Lung (tissue), 12 donors: Measurements from ENCODE around the gene CEP164. TPM values are rescaled to one million over a fixed set of nuclear protein-coding genes. Genes with fewer than 3 reads are reported as not detected.
A peak's percentile ranks its signal among the peaks of the same experiment; 100 is the strongest.

Experiments used
- ATAC-seq: fragments of 200-7000 bp; cut with Tn5 transposase; one replicate; pipeline ENCODE4 v1.9.1; 2020; ENCODE audit warnings: moderate number of reproducible peaks; ENCODE audit not compliant: insufficient read depth, low FRiP score
- DNase-seq, 3 donors: peaks; one replicate each; pipeline ENCODE4 v3.0.0-alpha.2; 2013 to 2017
- H3K27ac ChIP-seq, 2 donors: one replicate each; pipeline ENCODE4 v1.5.1; 2013; ENCODE audit warnings: mild to moderate bottlenecking in 2 of 2, moderate library complexity in 2 of 2, control low read depth in 1 of 2, inconsistent platforms in 1 of 2, low read depth in 1 of 2, low read length in 1 of 2
- H3K27me3 ChIP-seq, 3 donors: one replicate each; pipeline ENCODE4 v1.5.1; 2013; ENCODE audit warnings: low read length in 2 of 3; ENCODE audit not compliant: control insufficient read depth in 3 of 3, insufficient read depth in 3 of 3
- H3K36me3 ChIP-seq, 4 donors: one replicate each; pipeline ENCODE4 v1.5.1; 2013; ENCODE audit warnings: low read length in 4 of 4, mild to moderate bottlenecking in 1 of 4, moderate library complexity in 1 of 4; ENCODE audit not compliant: control insufficient read depth in 4 of 4, insufficient read depth in 4 of 4
- H3K4me1 ChIP-seq, 5 donors: one replicate each; pipeline ENCODE4 v1.5.1; 2013; ENCODE audit warnings: low read length in 5 of 5, mild to moderate bottlenecking in 2 of 5, moderate library complexity in 1 of 5; ENCODE audit not compliant: control insufficient read depth in 5 of 5, insufficient read depth in 5 of 5
- H3K4me3 ChIP-seq: one replicate; pipeline ENCODE4 v1.5.1; 2013; ENCODE audit warnings: mild to moderate bottlenecking, control low read depth, moderate library complexity
- H3K9ac ChIP-seq, 2 donors: one replicate each; pipeline ENCODE4 v1.5.1; 2013; ENCODE audit warnings: low read length in 2 of 2, control low read depth in 1 of 2; ENCODE audit not compliant: insufficient read depth in 1 of 2
- H3K9me3 ChIP-seq, 4 donors: one replicate each; pipeline ENCODE4 v1.5.1; 2013; ENCODE audit warnings: low read length in 3 of 4, mild to moderate bottlenecking in 1 of 4, moderate library complexity in 1 of 4; ENCODE audit not compliant: control insufficient read depth in 4 of 4, insufficient read depth in 3 of 4
- CTCF ChIP-seq: IDR thresholded peaks from 2 replicates; pipeline ENCODE4 v1.5.1; 2012; ENCODE audit warnings: mild to moderate bottlenecking; ENCODE audit errors: control extremely low read depth, extremely low read depth
- WGBS, 2 donors: extraction: QIAGEN DNeasy Blood & Tissue Kit; methylation state at CpG; one replicate each; pipeline ENCODE4 v1.1.7; 2013; 5-methylcytosine and 5-hydroxymethylcytosine counted together
- polyA plus RNA-seq, 2 donors: library from polyadenylated mRNA; stranded (reverse); fragments of 200-250 nt; gene quantifications; one replicate each; pipeline ENCODE4 v1.2.1, GENCODE V29; 2013
- total RNA-seq, 2 donors: library from RNA; depleted of rRNA in 1 of 2; stranded (reverse); fragments of >200 nt in 1 of 2; gene quantifications; one replicate each; pipeline ENCODE4 v1.2.1, GENCODE V29; 2014 to 2021
- donor health status: control.
- donor health status: control.
- donor health status: Bipolar disorder and iron deficiency.
- donor health status: healthy.
- donor health status: DM: yes; HTN: yes; CAD: no.

Gene CEP164
- total and polyA plus RNA-seq, 4 donors = 12.0 to 36.1 (median 26.7) TPM

GRCh38 chr11:117457835-117458234, 130.2 kb downstream of the CEP164 start:
- Histone ChIP-seq H3K4me1 (peaks cover 0 to 4% (median 0%) of the 10 kb centered on the region in 5 donors), H3K9ac (no peak overlapping the region), H3K27me3 (peaks cover 0 to 2% (median 0%) of the 10 kb centered on the region in 3 donors), H3K36me3 (no peaks in the 10 kb centered on the region), H3K4me3 (no peak overlapping the region), H3K27ac (no peak overlapping the region), H3K9me3 (peaks cover 0 to 8% (median 0%) of the 10 kb centered on the region in 4 donors)
- TF ChIP-seq CTCF = no peak
- no peak for ATAC-seq
- whole genome bisulfite sequencing, 2 donors = 76 to 82% methylated on average over 9 of the region's 9 CpGs
- no peak for DNase-seq

GRCh38 chr11:117458275-117459122, 130.8 kb downstream of the CEP164 start:
- Histone ChIP-seq H3K9me3 (peaks cover 0 to 8% (median 0%) of the 10 kb centered on the region in 4 donors), H3K36me3 (no peaks in the 10 kb centered on the region), H3K27ac (no peak overlapping the region), H3K9ac (no peak overlapping the region), H3K4me1 (peaks cover 0 to 4% (median 0%) of the 10 kb centered on the region in 5 donors), H3K27me3 (peaks cover 0 to 2% (median 0%) of the 10 kb centered on the region in 3 donors), H3K4me3 (no peak overlapping the region)
- WGBS, 2 donors = 90 to 96% methylated on average over 21 to 22 of the region's 22 CpGs
- DNase-seq (peak in 1 of 3 donors; percentile 9), ATAC-seq (no peak)
- TF ChIP-seq CTCF = no peak

GRCh38 chr11:117459123-117459978, 131.7 kb downstream of the CEP164 start:
- DNase-seq (peak in 1 of 3 donors; percentile 13), ATAC-seq (no peak)
- Histone ChIP-seq H3K9ac (no peak overlapping the region), H3K9me3 (peaks cover 0 to 6% (median 0%) of the 10 kb centered on the region in 4 donors), H3K36me3 (no peaks in the 10 kb centered on the region), H3K4me3 (no peak overlapping the region), H3K4me1 (peaks cover 0 to 4% (median 0%) of the 10 kb centered on the region in 5 donors), H3K27me3 (peaks cover 0 to 2% (median 0%) of the 10 kb centered on the region in 3 donors), H3K27ac (no peak overlapping the region)
- TF ChIP-seq CTCF = no peak
- WGBS, 2 donors = 87 to 90% methylated on average over 16 of the region's 16 CpGs
